GM21723 (cell line): ENCODE results near the gene HCLS1.
"Not testable (repeated sequence)": the region's sequence is repeated elsewhere in the genome, so short reads cannot be mapped to it uniquely, and the experiment has no call there.

Experiments used
- ATAC-seq: cut with Tn5 transposase; IDR thresholded peaks from one replicate; pipeline ENCODE4 v1.9.1; 2021; ENCODE audit warnings: mild to moderate bottlenecking, moderate library complexity; ENCODE audit not compliant: unreplicated experiment

The HCLS1 gene

GRCh38 chr3:121599900-121600299 lies 60.8 kb downstream of the HCLS1 start:
- not testable (repeated sequence) for ATAC-seq

- no peak for ATAC-seq
Measured at GRCh38 chr3:121598564-121598963, 62.1 kb downstream of the HCLS1 start.

DNA sequence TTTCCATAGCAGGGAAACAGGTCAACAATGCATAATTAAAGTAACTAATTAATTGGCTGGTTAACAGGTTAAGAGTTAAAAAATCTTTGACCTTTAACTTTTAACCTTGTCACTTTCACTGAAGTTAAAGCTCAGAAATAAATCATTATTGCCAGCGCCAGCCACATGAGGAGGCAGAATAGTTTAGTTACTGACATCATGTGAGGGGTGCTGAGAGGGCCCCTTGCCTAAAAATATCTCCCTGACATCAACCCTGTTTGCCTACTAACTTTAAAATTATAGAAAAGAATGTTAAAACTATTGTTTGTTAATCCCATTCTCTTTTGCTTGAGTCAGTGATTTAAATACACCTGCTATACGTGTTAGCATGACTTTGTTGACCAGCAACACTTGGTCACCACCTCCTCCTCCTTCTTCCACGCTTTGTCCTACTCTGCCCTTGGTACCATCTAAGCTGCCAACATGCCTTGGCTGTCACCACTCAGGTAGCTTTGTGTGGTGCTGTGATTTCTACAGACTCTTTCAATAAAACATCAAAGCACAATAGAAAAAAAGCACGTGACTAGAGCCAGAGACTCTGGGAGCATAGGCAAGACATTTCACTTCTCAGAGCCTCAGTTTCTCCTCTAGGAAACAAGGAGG lies 64.8 kb downstream of the HCLS1 start:
- no peak for ATAC-seq

GRCh38 chr3:121594850-121595249 lies 65.9 kb downstream of the HCLS1 start:
- ATAC-seq: no peak

- ATAC-seq: not testable (repeated sequence)
Measured at GRCh38 chr3:121593806-121594205, 66.9 kb downstream of the HCLS1 start.

DNA sequence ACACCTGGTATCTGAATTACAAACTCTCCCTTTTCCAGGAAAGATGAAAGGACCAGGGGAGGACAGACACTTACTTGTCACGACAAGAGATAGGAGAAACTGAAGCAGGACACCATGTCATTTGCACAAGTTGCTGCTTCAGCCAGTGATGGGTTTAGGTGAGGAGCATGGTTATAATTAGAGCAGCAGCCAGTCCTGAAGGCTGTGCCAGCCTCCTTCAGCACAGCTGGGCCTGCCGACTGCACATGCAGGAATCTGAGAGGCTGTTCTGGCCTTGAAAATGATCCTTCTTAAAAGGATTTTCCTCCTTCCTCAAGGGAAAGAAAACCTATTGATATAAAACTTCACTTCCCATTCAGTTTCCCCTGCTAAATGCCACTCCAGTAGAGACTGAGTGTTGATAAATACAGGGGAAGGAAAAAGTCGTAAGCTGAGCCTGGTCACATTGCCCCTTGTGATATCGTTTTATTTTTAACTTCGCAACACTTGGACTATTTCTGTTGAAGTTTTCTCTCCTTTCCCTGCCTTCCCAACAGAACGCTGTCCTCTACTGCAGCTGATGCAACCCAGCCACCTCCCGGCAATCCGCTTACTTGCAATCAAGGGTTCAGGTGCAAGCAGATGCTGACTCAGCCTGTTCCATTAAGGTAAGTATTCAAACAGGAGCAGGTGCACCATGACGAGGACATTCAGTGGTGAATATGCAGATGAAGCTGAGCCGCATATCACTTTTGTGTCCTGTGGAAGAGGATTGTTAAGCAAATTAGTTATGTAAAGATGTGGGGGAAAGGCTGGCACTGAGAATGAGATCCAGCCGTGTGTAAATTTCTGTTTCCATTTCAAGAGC lies 67.6 kb downstream of the HCLS1 start, which contains the start of gene FBXO40:
TSS of gene FBXO40 (plus strand) at position 524 of the 847 bp plus-strand sequence. CDS start 27,197 bp downstream, outside the sequence.
- ATAC-seq: no peak

DNA sequence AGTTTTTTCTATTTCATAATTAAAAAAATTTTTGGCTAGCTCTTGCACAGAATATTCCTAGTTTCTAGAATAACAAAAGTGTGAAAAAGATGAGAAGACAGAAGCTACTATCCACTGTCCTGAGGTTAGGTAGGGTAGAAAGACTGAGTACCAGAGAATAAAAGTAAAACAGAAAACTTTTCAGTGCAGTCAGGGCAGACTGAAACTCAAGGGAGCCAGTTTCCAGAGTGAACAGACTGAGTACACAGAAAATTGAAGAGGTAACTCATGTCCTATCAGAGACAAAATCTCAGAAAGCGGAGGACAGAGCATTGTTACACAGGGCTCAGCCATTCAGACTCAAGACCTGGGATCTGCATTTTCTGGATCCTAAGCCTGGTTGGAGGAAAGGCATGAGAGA lies 76.3 kb downstream of the HCLS1 start:
- no peak for ATAC-seq

GRCh38 chr3:121581691-121582090 lies 79.0 kb downstream of the HCLS1 start:
- no peak for ATAC-seq
